ENCODE results near the gene PDE6B. TPM values are rescaled to one million over a fixed set of nuclear protein-coding genes. Genes with fewer than 3 reads are reported as not detected.

PDE6B gene
- total and polyA plus RNA-seq, 2 donors (not counting 1 experiment from before 2014, with no cell fraction given), result 2.1 TPM; not detected in 1

- Histone ChIP-seq H3K9ac (ENCODE audit: insufficient read depth, low read length) (no peak overlapping the region), H3K27me3 (ENCODE audit: control insufficient read depth, insufficient read depth, low read length) (no peaks in the 10 kb centered on the region), H4K20me1 (ENCODE audit: control insufficient read depth, extremely low read depth, insufficient read depth, low read length) (peaks cover 3% of the 10 kb centered on the region)
Observed at GRCh38 chr4:712093-712492, 86.7 kb downstream of the PDE6B start.

GRCh38 chr4:712916-713632, 87.7 kb downstream of the PDE6B start:
- Histone ChIP-seq H3K4me3 (replicated peaks in 1 of 4; ENCODE audit: control extremely low read depth in 1 of 4, insufficient read depth in 1 of 4, low read depth in 3 of 4, low read length in 4 of 4) (no peak overlapping the region), H3K4me1 (ENCODE audit: control insufficient read depth, extremely low read depth, insufficient read depth, low read length) (no peaks in the 10 kb centered on the region), H3K9me3 (ENCODE audit: control insufficient read depth, insufficient read depth, low read depth, low read length) (no peaks in the 10 kb centered on the region), H3K27me3 (ENCODE audit: control insufficient read depth, insufficient read depth, low read length) (no peaks in the 10 kb centered on the region), H2AFZ (ENCODE audit: low read length) (no peak overlapping the region), H3K4me2 (ENCODE audit: extremely low read depth, insufficient read depth, low read length) (no peak overlapping the region), H3K79me2 (ENCODE audit: control insufficient read depth, insufficient read depth, low read length) (peaks cover 71% of the 10 kb centered on the region), H3K27ac (ENCODE audit: insufficient read depth, low read length) (no peak overlapping the region), H3K36me3 (ENCODE audit: control insufficient read depth, insufficient read depth, low read length) (no peaks in the 10 kb centered on the region), H4K20me1 (ENCODE audit: control insufficient read depth, extremely low read depth, insufficient read depth, low read length) (peaks cover 3% of the 10 kb centered on the region), H3K9ac (ENCODE audit: insufficient read depth, low read length) (no peak overlapping the region)
- no peak for DNase-seq (ENCODE audit: low read depth in 2 of 2)
- TF ChIP-seq EZH2 (IDR thresholded peaks at IDR 0.05; ENCODE audit: low read length, missing control alignments) (no peak), CTCF (conservative IDR thresholded peaks at IDR 0.05 in 1 of 2, IDR thresholded peaks at IDR 0.05 in 1 of 2; ENCODE audit: low read depth in 1 of 2, low read length in 2 of 2) (no peak)

More at GRCh38 chr4:712093-712492, 86.7 kb downstream of the PDE6B start:
- H2AFZ ChIP-seq (ENCODE audit: low read length), result no peak overlapping the region
- DNase-seq (ENCODE audit: low read depth in 2 of 2), result no peak
- no peak overlapping the region for H3K4me3 ChIP-seq (replicated peaks in 1 of 4; ENCODE audit: control extremely low read depth in 1 of 4, insufficient read depth in 1 of 4, low read depth in 3 of 4, low read length in 4 of 4)
- no peaks in the 10 kb centered on the region for H3K9me3 ChIP-seq (ENCODE audit: control insufficient read depth, insufficient read depth, low read depth, low read length)
- TF ChIP-seq CTCF (conservative IDR thresholded peaks at IDR 0.05 in 1 of 2, IDR thresholded peaks at IDR 0.05 in 1 of 2; ENCODE audit: low read depth in 1 of 2, low read length in 2 of 2), result no peak
- no peak for TF ChIP-seq EZH2 (IDR thresholded peaks at IDR 0.05; ENCODE audit: low read length, missing control alignments)
- H3K36me3 ChIP-seq (ENCODE audit: control insufficient read depth, insufficient read depth, low read length), result no peaks in the 10 kb centered on the region
- no peak overlapping the region for H3K27ac ChIP-seq (ENCODE audit: insufficient read depth, low read length)
- no peak overlapping the region for H3K4me2 ChIP-seq (ENCODE audit: extremely low read depth, insufficient read depth, low read length)
- H3K4me1 ChIP-seq (ENCODE audit: control insufficient read depth, extremely low read depth, insufficient read depth, low read length), result no peaks in the 10 kb centered on the region
- H3K79me2 ChIP-seq (ENCODE audit: control insufficient read depth, insufficient read depth, low read length), result peaks cover 66% of the 10 kb centered on the region

GRCh38 chr4:714087-714486, 88.7 kb downstream of the PDE6B start:
- Histone ChIP-seq H3K4me3 (replicated peaks in 1 of 4; ENCODE audit: control extremely low read depth in 1 of 4, insufficient read depth in 1 of 4, low read depth in 3 of 4, low read length in 4 of 4) (no peak overlapping the region), H3K27me3 (ENCODE audit: control insufficient read depth, insufficient read depth, low read length) (no peaks in the 10 kb centered on the region), H3K36me3 (ENCODE audit: control insufficient read depth, insufficient read depth, low read length) (no peaks in the 10 kb centered on the region), H2AFZ (ENCODE audit: low read length) (no peak overlapping the region), H3K27ac (ENCODE audit: insufficient read depth, low read length) (no peak overlapping the region), H3K9ac (ENCODE audit: insufficient read depth, low read length) (no peak overlapping the region), H3K79me2 (ENCODE audit: control insufficient read depth, insufficient read depth, low read length) (peaks cover 67% of the 10 kb centered on the region), H4K20me1 (ENCODE audit: control insufficient read depth, extremely low read depth, insufficient read depth, low read length) (peaks cover 3% of the 10 kb centered on the region), H3K4me2 (ENCODE audit: extremely low read depth, insufficient read depth, low read length) (no peak overlapping the region), H3K9me3 (ENCODE audit: control insufficient read depth, insufficient read depth, low read depth, low read length) (no peaks in the 10 kb centered on the region), H3K4me1 (ENCODE audit: control insufficient read depth, extremely low read depth, insufficient read depth, low read length) (no peaks in the 10 kb centered on the region)
- TF ChIP-seq CTCF (conservative IDR thresholded peaks at IDR 0.05 in 1 of 2, IDR thresholded peaks at IDR 0.05 in 1 of 2; ENCODE audit: low read depth in 1 of 2, low read length in 2 of 2), result no peak
- TF ChIP-seq EZH2 (IDR thresholded peaks at IDR 0.05; ENCODE audit: low read length, missing control alignments), result no peak
- no peak for DNase-seq (ENCODE audit: low read depth in 2 of 2)

All from fibroblast of lung (primary cell).